SK-N-SH treated with all-trans-retinoic acid at 6 μM for 48 hours (cell line): ENCODE measurements around the gene TAS1R1.

Source experiments
- ATAC-seq: fragments of 200-7000 bp; cut with Tn5 transposase; 3 replicates; pipeline ENCODE4 v1.9.1; 2020; ENCODE audit warnings: mild to moderate bottlenecking, moderate library complexity
- ARNTL ChIP-seq: fragments of 450-650 bp; formaldehyde crosslinking; IDR thresholded peaks from 2 replicates; pipeline ENCODE4 v1.5.0; 2020; ENCODE audit warnings: low read depth, mild to moderate bottlenecking, moderate library complexity, borderline replicate concordance
- BACH2 ChIP-seq: fragments of 250-450 bp; sonication (Bioruptor Pico); IDR thresholded peaks from 2 replicates; pipeline ENCODE4 v1.9.0; 2021; ENCODE audit warnings: mild to moderate bottlenecking, borderline replicate concordance
- CREB5 ChIP-seq: fragments of 250-450 bp; sonication (Bioruptor Pico); IDR thresholded peaks from 2 replicates; pipeline ENCODE4 v1.5.1; 2020; ENCODE audit warnings: low read depth, mild to moderate bottlenecking, moderate library complexity
- CSDC2 ChIP-seq: fragments of 250-450 bp; sonication (Bioruptor Pico); IDR thresholded peaks from 2 replicates; pipeline ENCODE4 v1.5.0; 2020; ENCODE audit warnings: mild to moderate bottlenecking, moderate library complexity
- CSRNP3 ChIP-seq: fragments of 250-450 bp; sonication (Bioruptor Pico); IDR thresholded peaks from 2 replicates; pipeline ENCODE4 v1.5.1; 2021; ENCODE audit warnings: mild to moderate bottlenecking, moderate library complexity
- ESRRG ChIP-seq: fragments of 250-450 bp; sonication (Bioruptor Pico); IDR thresholded peaks from 2 replicates; pipeline ENCODE4 v1.6.1; 2021; ENCODE audit warnings: mild to moderate bottlenecking
- GLIS3 ChIP-seq: fragments of 250-450 bp; sonication (Bioruptor Pico); IDR thresholded peaks from 2 replicates; pipeline ENCODE4 v1.5.0; 2020; ENCODE audit warnings: mild to moderate bottlenecking, moderate library complexity
- ISL1 ChIP-seq: fragments of 250-450 bp; sonication (Bioruptor Pico); IDR thresholded peaks from 2 replicates; pipeline ENCODE4 v2.1.2; 2022; ENCODE audit warnings: mild to moderate bottlenecking, moderate library complexity
- OSR1 ChIP-seq: fragments of 250-450 bp; sonication (Bioruptor Pico); IDR thresholded peaks from 2 replicates; pipeline ENCODE4 v1.8.0; 2022; ENCODE audit warnings: moderate library complexity, mild to moderate bottlenecking, inconsistent platforms
- PATZ1 ChIP-seq: fragments of 250-450 bp; sonication (Bioruptor Pico); IDR thresholded peaks from 2 replicates; pipeline ENCODE4 v1.8.0; 2020; ENCODE audit warnings: mild to moderate bottlenecking, moderate library complexity, borderline replicate concordance
- POU6F1 ChIP-seq: fragments of 250-450 bp; sonication (Bioruptor Pico); IDR thresholded peaks from 2 replicates; pipeline ENCODE4 v1.8.0; 2021; ENCODE audit warnings: low read depth, mild to moderate bottlenecking, moderate library complexity, borderline replicate concordance
- PPARA ChIP-seq: fragments of 250-450 bp; sonication (Bioruptor Pico); IDR thresholded peaks from 2 replicates; pipeline ENCODE4 v1.5.0; 2020; ENCODE audit warnings: mild to moderate bottlenecking, borderline replicate concordance
- RARB ChIP-seq: fragments of 250-450 bp; sonication (Bioruptor Pico); IDR thresholded peaks from 2 replicates; pipeline ENCODE4 v1.8.0; 2021; ENCODE audit warnings: mild to moderate bottlenecking, moderate library complexity
- SNAI2 ChIP-seq: fragments of 250-450 bp; sonication (Bioruptor Pico); IDR thresholded peaks from 2 replicates; pipeline ENCODE4 v1.5.0; 2020; ENCODE audit warnings: mild to moderate bottlenecking, moderate library complexity
- TSHZ2 ChIP-seq: fragments of 250-450 bp; sonication (Bioruptor Pico); IDR thresholded peaks from 2 replicates; pipeline ENCODE4 v1.5.0; 2020; ENCODE audit warnings: mild to moderate bottlenecking, moderate library complexity
- ZC3H10 ChIP-seq: fragments of 250-450 bp; sonication (Bioruptor Pico); IDR thresholded peaks from 2 replicates; pipeline ENCODE4 v1.5.1; 2021; ENCODE audit warnings: mild to moderate bottlenecking, moderate library complexity
- ZFP3 ChIP-seq: fragments of 250-450 bp; sonication (Bioruptor Pico); IDR thresholded peaks from 2 replicates; pipeline ENCODE4 v1.5.0; 2020; ENCODE audit warnings: mild to moderate bottlenecking, moderate library complexity
- ZFP30 ChIP-seq: fragments of 450-650 bp; formaldehyde crosslinking; IDR thresholded peaks from 2 replicates; pipeline ENCODE4 v1.5.0; 2022; ENCODE audit warnings: mild to moderate bottlenecking, moderate library complexity
- ZNF565 ChIP-seq: fragments of 450-650 bp; formaldehyde crosslinking; conservative IDR thresholded peaks from 2 replicates; pipeline ENCODE4 v1.5.0; 2020; ENCODE audit warnings: low read depth, mild to moderate bottlenecking, moderate library complexity
- ZNF70 ChIP-seq: fragments of 450-650 bp; formaldehyde crosslinking; IDR thresholded peaks from 2 replicates; pipeline ENCODE4 v1.5.0; 2020; ENCODE audit warnings: mild to moderate bottlenecking, moderate library complexity
- ZNF8 ChIP-seq: fragments of 450-650 bp; formaldehyde crosslinking; IDR thresholded peaks from 2 replicates; pipeline ENCODE4 v1.5.0; 2020; ENCODE audit warnings: mild to moderate bottlenecking, moderate library complexity

Gene TAS1R1

GRCh38 chr1:6572653-6573383, 17.7 kb downstream of the TAS1R1 start:
- no peak for ATAC-seq
- no peak for TF ChIP-seq ARNTL
- TF ChIP-seq ISL1 (CRISPR knock-in tag): no peak
- TF ChIP-seq ZNF565: no peak
- TF ChIP-seq SNAI2 (CRISPR knock-in tag): no peak
- no peak for TF ChIP-seq CSDC2 (CRISPR knock-in tag)
- no peak for TF ChIP-seq ZFP3 (CRISPR knock-in tag)

- no peak for ATAC-seq
- TF ChIP-seq TSHZ2 (CRISPR knock-in tag) (no peak), GLIS3 (CRISPR knock-in tag) (no peak), ISL1 (CRISPR knock-in tag) (no peak), ZNF565 (no peak), CSRNP3 (CRISPR knock-in tag) (no peak), PPARA (CRISPR knock-in tag) (no peak), ZC3H10 (CRISPR knock-in tag) (no peak), SNAI2 (CRISPR knock-in tag) (no peak), ESRRG (no peak), BACH2 (no peak), ZNF8 (CRISPR knock-in tag) (no peak)
These were observed 19.0 kb downstream of the TAS1R1 start for GRCh38 chr1:6574025-6574620.

- no peak for ATAC-seq
- no peak for TF ChIP-seq ZNF70
- TF ChIP-seq ZFP30 (CRISPR knock-in tag): no peak
- TF ChIP-seq CSRNP3 (CRISPR knock-in tag): no peak
- TF ChIP-seq CREB5 (CRISPR knock-in tag): no peak
- no peak for TF ChIP-seq PATZ1
- TF ChIP-seq ZC3H10 (CRISPR knock-in tag): no peak
- TF ChIP-seq SNAI2 (CRISPR knock-in tag): no peak
- TF ChIP-seq OSR1 (CRISPR knock-in tag): no peak
- no peak for TF ChIP-seq ISL1 (CRISPR knock-in tag)
- no peak for TF ChIP-seq TSHZ2 (CRISPR knock-in tag)
- no peak for TF ChIP-seq RARB (CRISPR knock-in tag)
- TF ChIP-seq GLIS3 (CRISPR knock-in tag): no peak
- TF ChIP-seq POU6F1 (CRISPR knock-in tag): no peak
- TF ChIP-seq ZFP3 (CRISPR knock-in tag): no peak
- TF ChIP-seq PPARA (CRISPR knock-in tag): no peak
- TF ChIP-seq, all 23 proteins: peak for 0
These were observed 19.7 kb downstream of the TAS1R1 start for GRCh38 chr1:6574818-6575217.
